Measurements from ENCODE around the gene HCFC1R1.

HCFC1R1 gene

GRCh38 chr16:2996298-2996697 is 27.4 kb downstream of the HCFC1R1 start:
- TF ChIP-seq CTCF (IDR thresholded peaks at IDR 0.05; ENCODE audit: low read depth, low read length) (no peak), MAX (IDR thresholded peaks at IDR 0.05; ENCODE audit: low read depth, low read length) (no peak), POLR2A (IDR thresholded peaks at IDR 0.05; ENCODE audit: extremely low read depth, insufficient read length) (no peak), MYC (IDR thresholded peaks at IDR 0.05; ENCODE audit: low read depth, low read length) (no peak)
- H3K4me3 ChIP-seq (ENCODE audit: low read depth, low read length) = no peak overlapping the region
- DNase-seq (ENCODE audit: low read depth) = no peak

GRCh38 chr16:2992383-2993081 is 31.2 kb downstream of the HCFC1R1 start:
- DNase-seq (ENCODE audit: low read depth) = no peak
- TF ChIP-seq MAX (IDR thresholded peaks at IDR 0.05; ENCODE audit: low read depth, low read length) (no peak), POLR2A (IDR thresholded peaks at IDR 0.05; ENCODE audit: extremely low read depth, insufficient read length) (no peak), CTCF (IDR thresholded peaks at IDR 0.05; ENCODE audit: low read depth, low read length) (no peak), MYC (IDR thresholded peaks at IDR 0.05; ENCODE audit: low read depth, low read length) (no peak)
- no peak overlapping the region for H3K4me3 ChIP-seq (ENCODE audit: low read depth, low read length)

GRCh38 chr16:2991566-2992261 is 32.0 kb downstream of the HCFC1R1 start:
- TF ChIP-seq MAX (IDR thresholded peaks at IDR 0.05; ENCODE audit: low read depth, low read length) (no peak), POLR2A (IDR thresholded peaks at IDR 0.05; ENCODE audit: extremely low read depth, insufficient read length) (no peak), MYC (IDR thresholded peaks at IDR 0.05; ENCODE audit: low read depth, low read length) (no peak), CTCF (IDR thresholded peaks at IDR 0.05; ENCODE audit: low read depth, low read length) (no peak)
- H3K4me3 ChIP-seq (ENCODE audit: low read depth, low read length) = no peak overlapping the region
- no peak for DNase-seq (ENCODE audit: low read depth)

GRCh38 chr16:2990891-2991290 is 32.9 kb downstream of the HCFC1R1 start:
- no peak for DNase-seq (ENCODE audit: low read depth)
- TF ChIP-seq POLR2A (IDR thresholded peaks at IDR 0.05; ENCODE audit: extremely low read depth, insufficient read length) (no peak), MYC (IDR thresholded peaks at IDR 0.05; ENCODE audit: low read depth, low read length) (no peak), CTCF (IDR thresholded peaks at IDR 0.05; ENCODE audit: low read depth, low read length) (no peak), MAX (IDR thresholded peaks at IDR 0.05; ENCODE audit: low read depth, low read length) (no peak)
- no peak overlapping the region for H3K4me3 ChIP-seq (ENCODE audit: low read depth, low read length)

- no peak overlapping the region for H3K4me3 ChIP-seq (ENCODE audit: low read depth, low read length)
- no peak for DNase-seq (ENCODE audit: low read depth)
- TF ChIP-seq MAX (IDR thresholded peaks at IDR 0.05; ENCODE audit: low read depth, low read length) (no peak), POLR2A (IDR thresholded peaks at IDR 0.05; ENCODE audit: extremely low read depth, insufficient read length) (no peak), MYC (IDR thresholded peaks at IDR 0.05; ENCODE audit: low read depth, low read length) (no peak), CTCF (IDR thresholded peaks at IDR 0.05; ENCODE audit: low read depth, low read length) (no peak)
Observed at GRCh38 chr16:2988590-2989099, 35.1 kb downstream of the HCFC1R1 start.

Data from NB4 (cell line).